GM23248 (cell line): Measurements from ENCODE around the gene SEC11C. TPM values are rescaled to one million over a fixed set of nuclear protein-coding genes. Genes with fewer than 3 reads are reported as not detected.

Source experiments
- DNase-seq: peaks from one replicate; pipeline ENCODE4 v3.0.0-alpha.2; 2015
- H2AFZ ChIP-seq: fragments of 200-600 bp; sonication (generic); 2 replicates; pipeline ENCODE4 v1.6.1; 2016; ENCODE audit warnings: antibody characterized with exemption
- H3F3A ChIP-seq: fragments of 200-600 bp; sonication (generic); 2 replicates; pipeline ENCODE4 v1.6.1; 2016; ENCODE audit warnings: mild to moderate bottlenecking, antibody characterized with exemption, mixed run types; ENCODE audit not compliant: insufficient read depth
- H3K27ac ChIP-seq: fragments of 200-600 bp; sonication (generic); 2 replicates; pipeline ENCODE4 v1.5.1; 2016; ENCODE audit warnings: mild to moderate bottlenecking
- H3K27me3 ChIP-seq: fragments of 200-600 bp; sonication (generic); replicated peaks from 2 replicates; pipeline ENCODE4 v1.6.1; 2016; ENCODE audit warnings: mild to moderate bottlenecking; ENCODE audit not compliant: insufficient read depth
- H3K36me3 ChIP-seq: fragments of 200-600 bp; sonication (generic); 2 replicates; pipeline ENCODE4 v1.6.1; 2016; ENCODE audit warnings: low read depth, mild to moderate bottlenecking
- H3K4me1 ChIP-seq: fragments of 200-600 bp; sonication (generic); 2 replicates; pipeline ENCODE4 v1.6.1; 2016; ENCODE audit warnings: mild to moderate bottlenecking; ENCODE audit not compliant: insufficient read depth
- H3K4me2 ChIP-seq: fragments of 200-600 bp; sonication (generic); one replicate; pipeline ENCODE4 v1.6.1; 2016; ENCODE audit warnings: mild to moderate bottlenecking; ENCODE audit not compliant: unreplicated experiment
- H3K4me3 ChIP-seq: fragments of 200-600 bp; sonication (generic); 2 replicates; pipeline ENCODE4 v1.5.1; 2016; ENCODE audit warnings: mild to moderate bottlenecking
- H3K79me2 ChIP-seq: fragments of 200-600 bp; sonication (generic); 2 replicates; pipeline ENCODE4 v1.6.1; 2016; ENCODE audit warnings: mild to moderate bottlenecking; ENCODE audit not compliant: insufficient read depth
- H3K9ac ChIP-seq: fragments of 200-600 bp; sonication (generic); 2 replicates; pipeline ENCODE4 v1.6.1; 2016; ENCODE audit warnings: mild to moderate bottlenecking
- H3K9me2 ChIP-seq: fragments of 200-600 bp; sonication (generic); 2 replicates; pipeline ENCODE4 v1.6.1; 2016; ENCODE audit warnings: mixed run types, mild to moderate bottlenecking, moderate library complexity; ENCODE audit not compliant: insufficient read depth
- H3K9me3 ChIP-seq: fragments of 200-600 bp; sonication (generic); one replicate; pipeline ENCODE4 v1.6.1; 2017; ENCODE audit warnings: low read depth
- H4K20me1 ChIP-seq: fragments of 200-600 bp; sonication (generic); 2 replicates; pipeline ENCODE4 v1.6.0; 2016; ENCODE audit not compliant: insufficient read depth
- EZH2 ChIP-seq: fragments of 200-600 bp; sonication (generic); IDR thresholded peaks from 2 replicates; pipeline ENCODE4 v1.6.1; 2018; ENCODE audit warnings: antibody characterized with exemption, mild to moderate bottlenecking; ENCODE audit not compliant: insufficient read depth, poor library complexity, severe bottlenecking
- EZH2phosphoT487 ChIP-seq: fragments of 200-600 bp; sonication (generic); IDR thresholded peaks from 2 replicates; pipeline ENCODE4 v1.6.1; 2018; ENCODE audit warnings: antibody characterized with exemption, moderate library complexity, mild to moderate bottlenecking, low read depth; ENCODE audit not compliant: insufficient read depth
- WGBS, 2 experiments: methylation state at CpG; one replicate each; pipeline ENCODE4 v1.1.6; 2015 to 2017; ENCODE audit warnings: low lambda C conversion rate in 2 of 2, low coverage in 1 of 2; ENCODE audit errors: missing lambda C conversion rate in 2 of 2; 5-methylcytosine and 5-hydroxymethylcytosine counted together
- in situ Hi-C: fragments of 300-500 bp; cut with MboI; formaldehyde crosslinking; loops from 2 replicates; pipeline ENCODE4 v1.15.0; 2020
- polyA plus RNA-seq: library from polyadenylated mRNA; unstranded; fragments of >200 nt; fragmentation: Nextera tagmentation; extraction: Ambion mirVana; gene quantifications from 2 replicates; pipeline ENCODE4 v1.2.1, GENCODE V29; 2016
- total RNA-seq: library from RNA; depleted of rRNA; stranded (reverse); fragments of >200 nt; shearing (Covaris generic); gene quantifications from 2 replicates; pipeline ENCODE4 v1.2.3, GENCODE V29; 2014

The SEC11C gene
- total and polyA plus RNA-seq, 2 experiments from 2014 or later, result 7.7 to 63.9 TPM

- no peaks in the 10 kb centered on the region for H3K9me2 ChIP-seq
- no peaks in the 10 kb centered on the region for H3K79me2 ChIP-seq
- WGBS, 2 experiments, result 14 to 19% methylated on average over 5 of the region's 5 CpGs
- H3K9ac ChIP-seq, result no peak overlapping the region
- no peaks in the 10 kb centered on the region for H3K36me3 ChIP-seq
- H3F3A ChIP-seq, result peaks cover 14% of the 10 kb centered on the region
- in situ Hi-C loops, result no loop called here
- no peak overlapping the region for H3K4me3 ChIP-seq
- peak overlapping the region; percentile 27 for H3K4me2 ChIP-seq
- H3K27ac ChIP-seq, result peak overlapping the region; percentile 31; the same call in 1 of the 2 replicates
- H4K20me1 ChIP-seq, result no peaks in the 10 kb centered on the region
- TF ChIP-seq EZH2 (no peak), EZH2phosphoT487 (no peak)
- no peak overlapping the region for H2AFZ ChIP-seq
- DNase-seq, result peak; percentile 94
- peaks cover 4% of the 10 kb centered on the region for H3K4me1 ChIP-seq
- peaks cover 21% of the 10 kb centered on the region for H3K27me3 ChIP-seq
- no peaks in the 10 kb centered on the region for H3K9me3 ChIP-seq
These were observed 15.9 kb upstream of the SEC11C start for GRCh38 chr18:59123588-59124369.

- Histone ChIP-seq H3K27ac (no peak overlapping the region), H3K9me2 (no peaks in the 10 kb centered on the region), H3K9ac (no peak overlapping the region), H4K20me1 (no peaks in the 10 kb centered on the region), H3F3A (peaks cover 14% of the 10 kb centered on the region), H3K9me3 (no peaks in the 10 kb centered on the region), H2AFZ (no peak overlapping the region), H3K27me3 (peaks cover 26% of the 10 kb centered on the region), H3K79me2 (no peaks in the 10 kb centered on the region), H3K36me3 (no peaks in the 10 kb centered on the region), H3K4me2 (no peak overlapping the region), H3K4me3 (no peak overlapping the region), H3K4me1 (peaks cover 4% of the 10 kb centered on the region)
- 54 to 61% methylated on average over 1 of the region's 1 CpG for WGBS, 2 experiments
- in situ Hi-C loops, result no loop called here
- DNase-seq, result no peak
- TF ChIP-seq EZH2phosphoT487, result no peak
- no peak for TF ChIP-seq EZH2
These were observed 15.3 kb upstream of the SEC11C start for GRCh38 chr18:59124370-59124704.

- in situ Hi-C loops, result no loop called here
- H3K4me2 ChIP-seq, result no peak overlapping the region
- no peak for TF ChIP-seq EZH2phosphoT487
- no peak for TF ChIP-seq EZH2
- H3K9me3 ChIP-seq, result no peaks in the 10 kb centered on the region
- DNase-seq, result no peak
- no peak overlapping the region for H3K9ac ChIP-seq
- peaks cover 43% of the 10 kb centered on the region for H3K27me3 ChIP-seq
- H3K4me1 ChIP-seq, result peaks cover 4% of the 10 kb centered on the region
- H4K20me1 ChIP-seq, result no peaks in the 10 kb centered on the region
- no peak overlapping the region for H2AFZ ChIP-seq
- no peak overlapping the region for H3K27ac ChIP-seq
- H3K4me3 ChIP-seq, result no peak overlapping the region
- H3F3A ChIP-seq, result peaks cover 14% of the 10 kb centered on the region
- H3K9me2 ChIP-seq, result no peaks in the 10 kb centered on the region
- no peaks in the 10 kb centered on the region for H3K79me2 ChIP-seq
- 48 to 60% methylated on average over 6 of the region's 6 CpGs for WGBS, 2 experiments
- H3K36me3 ChIP-seq, result no peaks in the 10 kb centered on the region
These were observed 12.6 kb upstream of the SEC11C start for GRCh38 chr18:59127047-59127446.

GRCh38 chr18:59129951-59130703 lies 9.6 kb upstream of the SEC11C start:
- Histone ChIP-seq H3K9ac (no peak overlapping the region), H3K36me3 (no peaks in the 10 kb centered on the region), H2AFZ (no peak overlapping the region), H3K9me2 (no peaks in the 10 kb centered on the region), H3K27me3 (peaks cover 67% of the 10 kb centered on the region), H4K20me1 (no peaks in the 10 kb centered on the region), H3K79me2 (no peaks in the 10 kb centered on the region), H3K27ac (no peak overlapping the region), H3K9me3 (no peaks in the 10 kb centered on the region), H3F3A (no peaks in the 10 kb centered on the region), H3K4me2 (no peak overlapping the region), H3K4me3 (no peak overlapping the region), H3K4me1 (no peaks in the 10 kb centered on the region)
- no peak for DNase-seq
- in situ Hi-C loops, result no loop called here
- TF ChIP-seq EZH2, result no peak
- TF ChIP-seq EZH2phosphoT487, result no peak
- 34 to 38% methylated on average over 4 of the region's 4 CpGs for WGBS, 2 experiments
